ENCODE measurements around the gene CCDC142. TPM values are rescaled to one million over a fixed set of nuclear protein-coding genes. Genes with fewer than 3 reads are reported as not detected.

The CCDC142 gene
- total RNA-seq, 1 donor from 2014 or later, result 28.0 TPM

- peak overlapping the region; percentile 95 for H3K4me3 Mint-ChIP-seq (ENCODE audit: unreplicated experiment)
- H3K36me3 Mint-ChIP-seq (ENCODE audit: unreplicated experiment), result no peaks in the 10 kb centered on the region
- DNase-seq, result no peak
- H3K27me3 Mint-ChIP-seq (ENCODE audit: unreplicated experiment), result peaks cover 13% of the 10 kb centered on the region
- peaks cover 16% of the 10 kb centered on the region for H3K9me3 Mint-ChIP-seq (ENCODE audit: unreplicated experiment)
- TF ChIP-seq, protein P1, sequence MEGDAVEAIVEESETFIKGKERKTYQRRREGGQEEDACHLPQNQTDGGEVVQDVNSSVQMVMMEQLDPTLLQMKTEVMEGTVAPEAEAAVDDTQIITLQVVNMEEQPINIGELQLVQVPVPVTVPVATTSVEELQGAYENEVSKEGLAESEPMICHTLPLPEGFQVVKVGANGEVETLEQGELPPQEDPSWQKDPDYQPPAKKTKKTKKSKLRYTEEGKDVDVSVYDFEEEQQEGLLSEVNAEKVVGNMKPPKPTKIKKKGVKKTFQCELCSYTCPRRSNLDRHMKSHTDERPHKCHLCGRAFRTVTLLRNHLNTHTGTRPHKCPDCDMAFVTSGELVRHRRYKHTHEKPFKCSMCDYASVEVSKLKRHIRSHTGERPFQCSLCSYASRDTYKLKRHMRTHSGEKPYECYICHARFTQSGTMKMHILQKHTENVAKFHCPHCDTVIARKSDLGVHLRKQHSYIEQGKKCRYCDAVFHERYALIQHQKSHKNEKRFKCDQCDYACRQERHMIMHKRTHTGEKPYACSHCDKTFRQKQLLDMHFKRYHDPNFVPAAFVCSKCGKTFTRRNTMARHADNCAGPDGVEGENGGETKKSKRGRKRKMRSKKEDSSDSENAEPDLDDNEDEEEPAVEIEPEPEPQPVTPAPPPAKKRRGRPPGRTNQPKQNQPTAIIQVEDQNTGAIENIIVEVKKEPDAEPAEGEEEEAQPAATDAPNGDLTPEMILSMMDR (IDR thresholded peaks at IDR 0.05; ENCODE audit: partially characterized antibody, unreplicated experiment), result no peak
- H3K27ac Mint-ChIP-seq (ENCODE audit: unreplicated experiment), result peak overlapping the region; percentile 99
- H3K4me1 Mint-ChIP-seq (ENCODE audit: low read depth, unreplicated experiment), result peaks cover 24% of the 10 kb centered on the region
Measured at GRCh38 chr2:74439373-74439772, 43.4 kb downstream of the CCDC142 start.

DNA sequence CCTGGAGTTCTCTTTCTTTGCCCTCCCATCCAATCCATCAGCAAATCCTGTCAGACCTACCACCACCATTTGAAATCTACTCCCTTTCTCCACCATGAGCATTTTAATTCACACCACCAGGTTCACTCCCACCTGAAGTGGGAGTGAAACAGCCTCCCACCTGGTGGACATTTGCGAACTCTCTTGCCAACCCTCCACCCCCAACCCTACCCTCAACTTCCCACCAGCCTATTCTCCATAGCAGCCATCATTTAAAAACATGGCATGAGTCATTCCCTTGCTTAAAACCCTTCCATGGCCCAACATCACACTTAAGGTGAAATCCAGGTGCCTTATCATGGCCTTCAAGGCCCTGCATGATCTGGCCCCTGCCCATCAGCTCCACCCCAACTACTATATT lies 44.5 kb downstream of the CCDC142 start:
- TF ChIP-seq, protein P1 (IDR thresholded peaks at IDR 0.05; ENCODE audit: partially characterized antibody, unreplicated experiment), result no peak
- H3K27me3 Mint-ChIP-seq (ENCODE audit: unreplicated experiment), result peaks cover 13% of the 10 kb centered on the region
- peaks cover 16% of the 10 kb centered on the region for H3K9me3 Mint-ChIP-seq (ENCODE audit: unreplicated experiment)
- no peak for DNase-seq
- no peaks in the 10 kb centered on the region for H3K36me3 Mint-ChIP-seq (ENCODE audit: unreplicated experiment)
- H3K27ac Mint-ChIP-seq (ENCODE audit: unreplicated experiment), result peak overlapping the region; percentile 81
- H3K4me1 Mint-ChIP-seq (ENCODE audit: low read depth, unreplicated experiment), result peaks cover 24% of the 10 kb centered on the region
- H3K4me3 Mint-ChIP-seq (ENCODE audit: unreplicated experiment), result peak overlapping the region; percentile 95

DNA sequence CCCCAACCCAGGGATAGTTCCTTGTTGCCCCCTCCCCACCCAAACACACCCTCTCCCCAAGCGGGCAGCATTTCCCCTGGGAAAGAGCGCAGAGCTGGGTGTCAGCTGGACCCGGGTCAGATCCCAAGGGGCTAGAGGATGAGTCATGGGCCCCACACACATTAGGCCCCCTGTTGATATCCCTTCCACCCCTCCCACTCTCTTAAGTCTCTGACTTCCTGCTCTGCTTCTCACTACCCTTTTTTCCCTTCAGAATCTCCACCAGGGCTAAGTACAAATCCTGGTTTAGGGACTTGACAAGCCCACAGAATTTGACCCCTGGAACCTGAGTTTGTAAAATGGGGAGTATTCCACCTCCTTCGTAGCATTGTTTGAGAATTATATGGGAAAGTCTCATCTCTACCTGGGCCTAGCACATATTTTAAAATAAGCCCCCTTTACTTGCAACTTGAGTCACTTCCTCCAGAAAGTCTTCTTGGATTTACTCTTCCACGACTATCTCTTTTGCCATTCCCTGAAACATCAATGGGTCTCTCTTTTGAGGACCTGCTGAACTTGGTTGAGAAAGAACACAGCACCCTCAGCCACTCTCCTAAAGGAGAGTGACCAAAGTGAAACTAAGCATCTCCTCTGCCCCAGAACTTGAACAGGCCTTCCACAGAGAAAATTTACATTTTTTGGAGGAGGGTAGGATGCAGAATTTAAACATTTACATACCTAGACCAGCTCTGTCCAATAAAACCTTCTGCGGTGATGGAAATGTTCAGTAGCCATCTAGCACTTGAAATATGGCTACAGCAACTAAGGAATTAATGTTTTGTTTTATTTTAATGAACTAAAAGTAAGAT lies 45.7 kb downstream of the CCDC142 start:
- Mint-ChIP-seq H3K27me3 (ENCODE audit: unreplicated experiment) (peaks cover 11% of the 10 kb centered on the region), H3K36me3 (ENCODE audit: unreplicated experiment) (no peaks in the 10 kb centered on the region), H3K9me3 (ENCODE audit: unreplicated experiment) (peaks cover 14% of the 10 kb centered on the region), H3K4me1 (ENCODE audit: low read depth, unreplicated experiment) (peaks cover 24% of the 10 kb centered on the region), H3K4me3 (ENCODE audit: unreplicated experiment) (peak overlapping the region; percentile 36), H3K27ac (ENCODE audit: unreplicated experiment) (no peak overlapping the region)
- no peak for DNase-seq
- TF ChIP-seq, protein P1 (IDR thresholded peaks at IDR 0.05; ENCODE audit: partially characterized antibody, unreplicated experiment), result no peak

- H3K27me3 Mint-ChIP-seq (ENCODE audit: unreplicated experiment), result peaks cover 11% of the 10 kb centered on the region
- H3K36me3 Mint-ChIP-seq (ENCODE audit: unreplicated experiment), result no peaks in the 10 kb centered on the region
- no peak overlapping the region for H3K27ac Mint-ChIP-seq (ENCODE audit: unreplicated experiment)
- DNase-seq, result no peak
- H3K4me3 Mint-ChIP-seq (ENCODE audit: unreplicated experiment), result no peak overlapping the region
- peaks cover 14% of the 10 kb centered on the region for H3K9me3 Mint-ChIP-seq (ENCODE audit: unreplicated experiment)
- H3K4me1 Mint-ChIP-seq (ENCODE audit: low read depth, unreplicated experiment), result peaks cover 24% of the 10 kb centered on the region
- TF ChIP-seq, protein P1 (IDR thresholded peaks at IDR 0.05; ENCODE audit: partially characterized antibody, unreplicated experiment), result no peak
Measured at GRCh38 chr2:74436111-74436805, 46.5 kb downstream of the CCDC142 start.

- Mint-ChIP-seq H3K4me1 (ENCODE audit: low read depth, unreplicated experiment) (peaks cover 2% of the 10 kb centered on the region), H3K4me3 (ENCODE audit: unreplicated experiment) (no peak overlapping the region), H3K27me3 (ENCODE audit: unreplicated experiment) (peaks cover 3% of the 10 kb centered on the region), H3K27ac (ENCODE audit: unreplicated experiment) (no peak overlapping the region), H3K36me3 (ENCODE audit: unreplicated experiment) (no peaks in the 10 kb centered on the region), H3K9me3 (ENCODE audit: unreplicated experiment) (peaks cover 6% of the 10 kb centered on the region)
- DNase-seq, result no peak
- TF ChIP-seq, protein P1 (IDR thresholded peaks at IDR 0.05; ENCODE audit: partially characterized antibody, unreplicated experiment), result no peak
Measured at GRCh38 chr2:74430502-74430901, 52.3 kb downstream of the CCDC142 start.
